HG03457 (cell line): Measurements from ENCODE around the gene GNAI2.
"Not testable (repeated sequence)": the region's sequence is repeated elsewhere in the genome, so short reads cannot be mapped to it uniquely, and the experiment has no call there.

Source experiments
- ATAC-seq: cut with Tn5 transposase; IDR thresholded peaks from one replicate; pipeline ENCODE4 v1.9.1; 2021; ENCODE audit warnings: moderate number of reproducible peaks; ENCODE audit not compliant: unreplicated experiment

Gene GNAI2

GRCh38 chr3:50204804-50205412, 31.1 kb upstream of the GNAI2 start, which contains the start of gene SLC38A3:
Gene SLC38A3, plus strand, starts transcription at chr3:50205271. Its CDS starts 8,929 bp downstream, at chr3:50214200.
- no peak for ATAC-seq

- no peak for ATAC-seq
These were observed 30.4 kb upstream of the GNAI2 start for GRCh38 chr3:50205413-50206276.

- ATAC-seq, result no peak
These were observed 28.5 kb upstream of the GNAI2 start for GRCh38 chr3:50207359-50208042.

GRCh38 chr3:50208677-50209344, 27.2 kb upstream of the GNAI2 start:
- ATAC-seq, result no peak

GRCh38 chr3:50210176-50210509, 25.9 kb upstream of the GNAI2 start:
- ATAC-seq, result no peak

GRCh38 chr3:50210510-50211367, 25.3 kb upstream of the GNAI2 start:
- no peak for ATAC-seq

- not testable (repeated sequence) for ATAC-seq
These were observed 24.7 kb upstream of the GNAI2 start for GRCh38 chr3:50211368-50211717.

GRCh38 chr3:50211930-50212329, 24.1 kb upstream of the GNAI2 start:
- no peak for ATAC-seq

GRCh38 chr3:50212502-50212901, 23.5 kb upstream of the GNAI2 start:
- no peak for ATAC-seq

- ATAC-seq, result no peak
These were observed 23.0 kb upstream of the GNAI2 start for GRCh38 chr3:50212971-50213370.

- ATAC-seq, result no peak
These were observed 22.6 kb upstream of the GNAI2 start for GRCh38 chr3:50213373-50213772.

- no peak for ATAC-seq
These were observed 21.2 kb upstream of the GNAI2 start for GRCh38 chr3:50214824-50215223.

- no peak for ATAC-seq
These were observed 20.5 kb upstream of the GNAI2 start for GRCh38 chr3:50215529-50215928.

GRCh38 chr3:50217681-50218080, 18.3 kb upstream of the GNAI2 start:
- ATAC-seq, result no peak

GRCh38 chr3:50218448-50218847, 17.6 kb upstream of the GNAI2 start:
- no peak for ATAC-seq

GRCh38 chr3:50219285-50219684, 16.7 kb upstream of the GNAI2 start:
- ATAC-seq, result no peak

- ATAC-seq, result no peak
These were observed 15.9 kb upstream of the GNAI2 start for GRCh38 chr3:50220109-50220508.

GRCh38 chr3:50221051-50221410, 15.0 kb upstream of the GNAI2 start:
- no peak for ATAC-seq

- ATAC-seq, result no peak
These were observed 14.4 kb upstream of the GNAI2 start for GRCh38 chr3:50221411-50222168.

GRCh38 chr3:50222169-50222528, 13.9 kb upstream of the GNAI2 start:
- no peak for ATAC-seq
